T-helper 22 cell (primary cell): Measurements from ENCODE around the gene PRRT4.

ENCODE experiments used
- DNase-seq: peaks from one replicate; pipeline ENCODE4 v3.0.0-alpha.2; 2020; ENCODE audit warnings: low read depth

PRRT4 gene

DNA sequence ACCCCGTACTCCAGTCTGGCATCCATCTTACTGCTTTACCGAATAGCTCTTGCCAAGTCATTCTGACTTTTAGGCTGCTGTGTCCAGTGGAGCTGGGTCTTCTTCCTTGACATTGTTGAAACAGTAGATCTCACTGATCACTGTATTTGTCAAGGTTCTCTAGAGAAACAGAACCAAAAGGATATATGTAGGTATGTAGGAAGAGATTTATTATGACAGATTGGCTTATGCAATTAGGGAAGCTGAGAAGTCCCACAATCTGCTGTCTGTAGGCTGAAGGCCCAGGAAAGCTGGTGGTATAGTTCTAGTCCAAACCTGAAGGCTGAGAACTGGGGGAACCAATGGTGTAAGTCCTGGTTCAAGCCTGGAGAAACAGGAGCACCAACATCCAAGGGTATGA lies 12.1 kb upstream of the PRRT4 start:
- DNase-seq: no peak

DNA sequence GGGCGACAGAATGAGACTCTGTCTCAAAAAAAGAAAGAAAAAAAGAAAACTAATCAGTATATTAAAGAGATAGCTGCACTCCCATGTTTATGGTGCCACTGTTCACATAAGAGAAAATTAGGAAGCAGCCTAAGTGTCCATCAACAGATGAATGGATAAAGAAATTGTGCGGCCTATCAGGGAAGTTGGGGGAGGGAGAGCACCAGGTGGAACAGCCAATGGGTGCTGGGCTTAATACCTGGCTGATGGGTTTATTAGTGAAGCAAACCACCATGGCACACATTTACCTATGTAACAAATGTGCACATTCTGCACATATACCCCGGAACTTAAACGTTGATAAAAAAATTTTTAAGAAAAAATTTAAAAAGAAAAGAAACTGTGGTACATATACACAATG lies 9.0 kb upstream of the PRRT4 start:
- no peak for DNase-seq

DNA sequence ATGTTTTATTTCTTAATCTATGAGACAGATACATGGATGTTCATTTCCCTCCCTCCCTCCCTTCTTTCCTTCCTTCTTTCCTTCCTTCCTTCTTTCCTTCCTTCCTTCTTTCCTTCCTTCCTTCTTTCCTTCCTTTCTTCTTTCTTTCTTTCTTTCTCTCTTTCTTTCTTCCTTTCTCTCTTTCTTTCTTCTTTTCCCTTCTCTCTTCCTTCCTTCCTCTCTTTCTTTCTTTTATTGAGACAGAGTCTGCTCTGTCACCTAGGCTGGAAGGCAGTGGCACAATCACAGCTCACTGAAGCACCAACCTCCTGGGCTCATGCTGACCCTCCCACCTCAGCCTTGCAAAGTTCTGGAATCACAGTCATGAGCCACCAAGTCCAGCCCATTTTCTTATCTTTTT lies 5.5 kb upstream of the PRRT4 start:
- DNase-seq: no peak

DNA sequence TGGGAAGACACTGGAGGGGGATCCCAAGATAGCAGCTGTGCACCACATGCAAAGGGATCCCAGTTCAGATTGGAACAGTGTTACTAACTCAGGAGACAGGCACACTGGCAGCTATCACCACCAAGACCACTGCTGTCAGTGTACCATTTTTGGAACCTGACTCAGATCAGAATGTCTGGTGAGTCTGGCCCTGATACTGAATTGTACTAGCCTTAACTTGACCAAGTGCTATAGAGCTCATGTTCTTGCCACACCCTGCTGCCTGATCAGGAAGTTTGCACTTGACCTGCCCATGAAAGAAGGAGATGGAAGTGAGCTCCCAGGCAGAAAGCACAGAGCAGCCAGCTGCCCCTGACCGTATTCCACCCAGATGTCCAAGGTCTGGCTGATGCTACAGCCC lies 4.8 kb upstream of the PRRT4 start:
- no peak for DNase-seq

- DNase-seq: no peak
These were observed 3.9 kb upstream of the PRRT4 start for GRCh38 chr7:128365432-128365831.

GRCh38 chr7:128364166-128364870 lies 2.8 kb upstream of the PRRT4 start:
- DNase-seq: no peak

DNA sequence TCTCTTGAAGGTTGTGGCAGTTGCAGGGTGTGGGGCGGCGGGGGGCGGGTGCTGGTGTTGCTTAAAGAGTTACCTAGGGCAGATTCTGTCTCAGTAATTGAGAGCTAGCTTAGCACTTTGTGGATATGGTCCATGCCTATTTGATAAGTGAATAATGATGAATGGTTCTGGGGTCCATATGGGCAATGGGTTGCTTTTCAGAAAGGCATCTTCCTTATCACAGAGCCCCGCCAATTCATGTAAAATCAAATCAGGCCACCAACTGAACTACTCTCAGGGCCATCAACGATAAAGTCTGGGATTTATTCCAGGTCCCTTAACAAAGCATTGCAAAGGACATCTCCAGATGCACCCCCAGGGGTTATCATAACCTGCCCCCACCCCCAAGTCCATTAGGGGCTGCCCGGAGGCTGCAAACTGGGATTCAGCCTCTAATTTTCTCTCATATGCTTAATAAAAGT lies 1.8 kb upstream of the PRRT4 start:
- DNase-seq: no peak

- DNase-seq: no peak
These were observed 1.2 kb upstream of the PRRT4 start for GRCh38 chr7:128362670-128363069.

DNA sequence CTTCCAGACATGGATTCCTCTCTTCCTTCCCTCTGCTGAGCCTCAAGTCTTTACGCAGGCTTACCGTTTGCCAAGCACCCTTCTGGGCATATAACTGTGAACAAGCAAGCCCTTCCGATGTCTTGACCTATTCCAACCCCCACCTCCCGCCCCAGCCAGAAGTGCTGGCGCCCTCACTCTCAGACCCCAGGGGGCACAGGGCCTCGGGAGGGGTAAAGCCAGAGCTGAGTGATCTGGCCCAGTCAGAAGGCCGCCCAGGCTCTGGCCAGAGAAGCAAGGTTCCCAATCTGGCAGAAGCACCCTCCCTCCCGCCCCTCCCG lies 1.2 kb downstream of the PRRT4 start:
- DNase-seq: no peak

- DNase-seq: no peak
These were observed 1.6 kb downstream of the PRRT4 start for GRCh38 chr7:128359939-128360338.

GRCh38 chr7:128359336-128359735 lies 2.2 kb downstream of the PRRT4 start:
- no peak for DNase-seq

GRCh38 chr7:128358233-128358632 lies 3.3 kb downstream of the PRRT4 start:
- DNase-seq: no peak

- no peak for DNase-seq
These were observed 4.3 kb downstream of the PRRT4 start for GRCh38 chr7:128357217-128357613.

GRCh38 chr7:128356546-128357216 lies 4.8 kb downstream of the PRRT4 start:
- DNase-seq: no peak

- no peak for DNase-seq
These were observed 7.9 kb downstream of the PRRT4 start for GRCh38 chr7:128353610-128354009.

- DNase-seq: no peak
These were observed 8.3 kb downstream of the PRRT4 start for GRCh38 chr7:128353189-128353588.

DNA sequence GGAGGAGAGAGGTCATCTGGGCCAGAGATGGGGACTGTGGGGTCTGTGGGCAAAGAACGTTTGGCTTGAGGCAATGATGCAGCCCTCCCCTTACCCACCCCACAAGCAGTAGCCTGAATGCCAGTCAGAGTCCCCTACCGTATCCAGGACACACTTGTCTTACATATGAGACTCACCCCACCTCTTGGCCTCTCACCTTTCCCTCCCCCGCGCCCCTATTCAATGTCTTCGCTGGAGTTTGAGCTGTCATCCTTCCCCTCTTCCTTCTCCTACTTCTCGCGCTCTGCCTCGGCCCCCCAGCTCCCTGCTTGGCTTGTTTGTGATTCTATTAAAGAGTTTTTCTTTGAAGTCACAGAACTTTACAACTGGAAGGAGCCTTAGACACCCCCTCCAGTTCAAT lies 8.9 kb downstream of the PRRT4 start:
- DNase-seq: no peak

- DNase-seq: no peak
These were observed 9.3 kb downstream of the PRRT4 start for GRCh38 chr7:128352153-128352537.

DNA sequence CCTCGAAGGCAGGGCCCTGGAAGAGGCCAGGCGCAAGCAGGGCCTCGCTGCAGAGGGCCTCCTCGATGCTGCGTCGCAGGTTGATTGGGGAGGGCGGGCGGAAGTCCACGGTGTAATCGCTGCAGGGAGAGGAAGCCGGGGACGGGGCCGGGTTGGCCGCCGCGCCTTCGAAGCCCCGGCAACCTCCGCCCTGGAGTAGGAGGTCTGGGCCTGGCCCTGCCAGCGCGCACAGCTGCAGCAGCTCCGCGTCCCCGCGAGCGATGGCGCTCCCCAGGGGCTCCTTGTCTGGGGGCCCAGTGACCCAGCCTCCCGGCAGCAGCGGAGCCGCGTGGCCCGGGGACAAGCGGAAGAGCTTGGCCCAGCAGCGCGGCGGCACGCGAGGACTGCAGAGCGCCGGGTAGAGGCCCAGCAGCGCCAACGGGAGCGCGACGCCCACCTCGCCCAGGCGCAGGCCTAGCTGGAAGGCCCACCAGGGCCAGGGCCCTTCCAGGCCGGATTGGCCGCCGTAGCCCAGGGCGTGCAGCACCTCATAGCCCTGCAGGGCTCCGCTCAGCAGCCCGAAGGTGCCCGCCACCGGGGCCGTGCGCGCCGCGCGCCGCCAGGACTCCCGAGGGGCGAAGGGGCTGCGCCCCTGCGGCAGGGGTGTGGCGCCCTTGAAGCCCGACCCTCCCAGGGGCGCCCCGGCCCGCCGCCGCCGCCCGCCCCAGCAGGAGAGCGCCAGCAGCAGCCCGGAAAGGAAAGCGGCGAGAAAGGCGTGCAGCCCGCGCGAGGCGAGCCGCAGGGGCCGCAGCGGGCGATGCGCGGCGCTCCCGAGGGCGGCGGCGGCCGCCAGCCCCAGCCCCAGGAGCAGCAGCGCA lies 10.0 kb downstream of the PRRT4 start:
- no peak for DNase-seq

DNA sequence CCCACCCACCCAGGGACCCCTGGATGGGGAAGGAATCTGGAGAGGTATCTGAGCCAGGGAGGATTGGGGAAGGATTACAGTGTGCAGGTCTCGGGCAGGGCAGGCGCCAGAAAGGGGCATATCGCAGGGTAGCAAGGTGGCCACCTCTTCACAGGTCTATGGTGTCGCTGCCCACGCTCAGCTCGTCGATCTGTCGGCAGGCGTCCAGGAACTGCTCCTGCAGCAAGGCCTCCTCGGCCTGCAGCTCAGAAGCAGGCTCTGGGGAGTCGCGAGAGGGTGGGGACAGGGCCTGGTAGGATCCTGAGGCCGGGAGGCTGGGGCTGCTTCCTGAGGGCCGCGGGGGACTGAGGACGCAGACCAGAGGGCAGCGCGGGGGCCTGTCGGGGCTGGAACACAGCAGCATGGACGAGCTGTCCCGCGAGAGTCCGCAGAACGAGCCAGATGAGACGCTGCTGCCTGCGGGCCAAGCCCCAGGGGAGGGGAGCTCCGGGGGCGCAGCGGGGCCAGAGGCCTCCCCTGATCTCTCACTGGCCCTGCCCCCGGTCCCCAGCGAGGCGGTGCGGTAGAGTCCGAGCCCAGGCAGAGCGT lies 10.7 kb downstream of the PRRT4 start:
- no peak for DNase-seq

DNA sequence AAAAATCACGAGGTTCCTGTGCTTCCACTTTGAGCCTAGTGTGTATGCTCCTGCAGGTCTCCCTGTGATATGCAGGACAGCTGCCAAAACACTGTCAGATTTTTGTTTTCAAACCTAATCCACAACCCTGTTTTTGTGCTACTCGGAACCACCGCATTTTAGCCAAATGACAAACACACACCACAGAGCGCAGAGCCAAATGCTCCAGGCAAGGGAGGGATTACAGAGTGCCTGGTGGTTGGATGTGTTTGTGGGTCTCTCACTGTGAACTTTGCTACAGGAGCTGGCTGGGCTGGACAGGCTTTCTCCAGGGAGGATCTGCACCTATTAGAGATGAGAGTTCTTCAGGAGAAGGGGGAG lies 12.0 kb downstream of the PRRT4 start:
- no peak for DNase-seq

- DNase-seq: no peak
These were observed 13.8 kb downstream of the PRRT4 start for GRCh38 chr7:128347647-128348097.

DNA sequence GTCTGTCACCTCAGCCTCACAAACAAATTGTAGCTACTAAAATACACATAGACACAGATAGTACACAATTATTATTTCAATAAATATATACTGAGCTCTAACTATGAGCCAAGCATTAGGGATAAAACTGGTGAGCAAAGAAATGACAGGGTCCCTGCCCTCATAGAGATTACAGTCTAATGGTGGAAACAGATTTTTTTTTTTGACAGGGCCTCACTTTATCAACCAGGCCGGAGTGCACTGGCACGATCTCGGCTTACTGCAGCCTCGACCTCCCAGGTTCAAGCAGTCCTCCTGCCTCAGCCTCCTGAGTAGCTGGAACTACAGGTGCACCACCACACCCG lies 17.1 kb downstream of the PRRT4 start:
- no peak for DNase-seq
